Ovary (tissue), 3 donors: Measurements from ENCODE around the gene FOXC1.

Source experiments
- CTCF ChIP-seq, 3 donors: fragments of 450-650 bp in 2 of 3; fragments of 200-600 bp in 1 of 3; IDR thresholded peaks; one replicate each; pipeline versions ENCODE4 v1.5.1 to v1.8.0; 2016 to 2022; ENCODE audit warnings: antibody characterized with exemption in 3 of 3, mild to moderate bottlenecking in 1 of 3
- POLR2A ChIP-seq: fragments of 450-650 bp; IDR thresholded peaks from one replicate; pipeline ENCODE4 v1.6.1; 2017; ENCODE audit warnings: antibody characterized with exemption, mild to moderate bottlenecking, moderate library complexity
- donor health status: DM: no; HTN: no; CAD: no.

- TF ChIP-seq CTCF (IDR thresholded peaks at IDR 0.05) = no peak
- no peak for TF ChIP-seq POLR2A
Observed at GRCh38 chr6:1575210-1576041, 34.3 kb upstream of the FOXC1 start.
